NCI-H2196 treated with DMSO at 0.1 percent for 48 hours (cell line): ENCODE measurements around the gene CAPN2.
"Not testable (repeated sequence)": the region's sequence is repeated elsewhere in the genome, so short reads cannot be mapped to it uniquely, and the experiment has no call there.

Experiments used
- DNase-seq: peaks from one replicate; lab custom pipeline; 2025; ENCODE audit not compliant: unreplicated experiment; lab: John Stamatoyannopoulos, UW

CAPN2 gene

GRCh38 chr1:223716302-223716862 lies 4.0 kb downstream of the CAPN2 start:
- DNase-seq: no peak

DNA sequence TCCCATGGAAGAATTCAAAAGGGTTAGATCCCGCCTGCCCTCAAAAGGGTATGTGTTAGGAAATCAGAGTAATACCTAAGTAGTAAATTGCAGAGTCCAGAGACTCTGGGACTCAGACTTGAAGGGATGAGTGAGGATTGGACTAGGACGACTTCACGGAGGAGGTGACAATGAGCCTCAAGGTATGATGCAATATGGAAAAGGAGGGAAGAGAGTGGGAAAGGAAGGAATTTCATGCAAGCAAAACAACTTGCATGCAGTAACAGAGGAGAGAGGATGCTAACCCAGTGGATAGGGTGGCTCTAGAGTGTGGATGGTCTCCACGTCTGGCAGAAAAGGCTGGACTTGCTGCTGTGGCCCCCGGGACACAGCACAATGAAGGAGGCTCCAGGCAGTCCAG lies 4.8 kb downstream of the CAPN2 start:
- no peak for DNase-seq

- no peak for DNase-seq
Measured at GRCh38 chr1:223717695-223718363, 5.5 kb downstream of the CAPN2 start.

- DNase-seq: no peak
Measured at GRCh38 chr1:223718850-223719249, 6.5 kb downstream of the CAPN2 start.

GRCh38 chr1:223720971-223721591 lies 8.7 kb downstream of the CAPN2 start:
- no peak for DNase-seq

- no peak for DNase-seq
Measured at GRCh38 chr1:223721658-223722607, 9.6 kb downstream of the CAPN2 start.

DNA sequence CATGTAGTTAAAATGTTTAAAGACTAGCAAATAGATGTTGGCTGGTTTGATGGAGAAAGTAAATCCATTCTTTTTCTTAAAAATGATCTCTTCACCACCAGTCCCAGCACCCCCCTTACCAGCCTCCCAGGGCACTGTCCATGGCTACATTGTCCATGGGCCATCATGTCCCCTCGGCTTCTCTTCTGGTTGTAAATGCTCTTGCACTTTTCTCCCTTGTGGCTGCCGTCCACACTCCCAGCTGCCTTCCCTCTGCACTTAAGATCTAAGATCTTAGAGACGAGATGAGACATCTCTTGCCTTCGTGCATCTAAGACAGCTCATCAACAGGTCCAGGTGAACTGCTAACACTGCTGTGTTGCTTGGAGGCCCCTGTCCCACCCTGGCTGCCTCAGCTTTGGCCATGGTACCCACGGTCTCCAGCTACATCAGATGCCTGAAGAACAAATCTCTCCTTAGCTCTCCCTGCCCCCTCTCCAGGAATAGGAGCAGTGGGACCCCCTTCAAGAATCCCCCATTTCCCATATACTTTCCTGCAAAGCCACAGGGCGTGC lies 11.1 kb downstream of the CAPN2 start:
- no peak for DNase-seq

DNA sequence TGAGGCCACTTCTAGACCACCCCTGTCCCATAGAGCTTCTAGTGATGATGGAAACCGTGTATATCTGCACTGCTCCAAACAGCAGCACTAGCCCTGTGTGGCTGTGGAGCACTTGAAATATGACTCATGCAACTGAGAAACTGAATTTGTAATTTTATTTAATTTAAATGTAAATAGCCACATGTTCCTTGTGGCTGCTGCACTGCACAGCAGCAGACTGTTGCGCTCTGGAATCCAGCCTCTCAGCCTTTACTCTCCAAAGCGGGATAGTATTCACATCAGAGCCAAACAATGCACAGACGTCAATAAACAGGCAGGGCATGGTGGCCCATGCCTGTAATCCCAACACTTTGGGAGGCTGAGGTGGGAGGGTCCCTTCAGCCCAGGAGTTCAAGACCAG lies 12.0 kb downstream of the CAPN2 start:
- DNase-seq: no peak

GRCh38 chr1:223725578-223725977 lies 13.2 kb downstream of the CAPN2 start:
- no peak for DNase-seq

- peak; percentile 40 for DNase-seq
Measured at GRCh38 chr1:223726380-223727001, 14.2 kb downstream of the CAPN2 start.

GRCh38 chr1:223727541-223727940 lies 15.2 kb downstream of the CAPN2 start:
- DNase-seq: no peak

DNA sequence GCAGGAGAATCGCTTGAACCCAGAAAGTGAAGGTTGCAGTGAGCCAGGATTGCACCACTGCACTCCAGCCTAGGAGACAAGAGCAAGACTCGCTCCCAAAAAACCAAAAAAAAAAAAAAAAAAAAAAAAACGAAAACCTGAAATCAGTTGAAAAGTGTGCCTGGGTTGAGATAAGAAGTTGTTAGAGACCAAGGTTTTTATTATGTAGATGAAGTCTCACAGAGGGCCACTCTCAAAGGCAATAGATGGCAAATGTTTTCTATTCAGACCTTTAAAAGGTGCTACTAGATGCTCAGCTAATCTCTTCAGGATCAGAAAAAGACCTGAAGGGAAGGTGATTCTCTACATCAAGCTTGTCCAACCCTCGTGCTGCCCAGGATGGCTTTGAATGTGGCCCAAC lies 17.6 kb downstream of the CAPN2 start:
- DNase-seq: no peak

- DNase-seq: no peak
Measured at GRCh38 chr1:223730479-223731132, 18.3 kb downstream of the CAPN2 start.

DNA sequence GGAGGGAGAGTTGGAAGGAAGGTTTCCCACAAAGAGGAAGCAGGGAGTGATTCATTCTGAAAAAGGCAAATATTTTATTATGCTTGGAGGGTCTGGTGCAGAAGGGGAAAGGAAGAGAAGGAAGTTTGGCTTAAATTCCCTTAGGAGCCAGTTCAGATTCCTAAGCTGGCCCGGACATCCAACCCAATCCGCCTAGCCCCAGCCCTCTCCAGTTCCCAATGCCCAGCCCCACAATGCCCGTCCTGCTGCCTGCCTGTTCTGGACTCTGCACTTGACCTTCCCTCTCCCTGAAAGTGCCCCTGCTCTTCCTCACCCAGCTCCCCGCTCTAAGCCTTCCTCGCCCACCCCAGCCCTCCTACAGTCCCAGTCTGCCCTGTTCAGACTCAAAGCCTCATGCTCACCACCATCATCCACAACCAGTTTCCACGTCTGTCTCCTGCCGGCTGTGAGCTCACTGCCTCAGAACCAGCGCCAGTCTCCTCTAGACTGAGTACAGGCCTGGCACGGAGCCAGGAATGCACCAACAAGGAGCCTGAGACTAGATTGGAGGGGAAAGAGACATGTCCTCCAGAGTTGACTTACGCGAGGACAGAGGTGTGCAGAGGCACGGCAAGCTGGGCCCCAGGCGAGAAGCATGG lies 18.9 kb downstream of the CAPN2 start:
- DNase-seq: no peak

- DNase-seq: no peak
Measured at GRCh38 chr1:223732993-223733798, 20.9 kb downstream of the CAPN2 start.

DNA sequence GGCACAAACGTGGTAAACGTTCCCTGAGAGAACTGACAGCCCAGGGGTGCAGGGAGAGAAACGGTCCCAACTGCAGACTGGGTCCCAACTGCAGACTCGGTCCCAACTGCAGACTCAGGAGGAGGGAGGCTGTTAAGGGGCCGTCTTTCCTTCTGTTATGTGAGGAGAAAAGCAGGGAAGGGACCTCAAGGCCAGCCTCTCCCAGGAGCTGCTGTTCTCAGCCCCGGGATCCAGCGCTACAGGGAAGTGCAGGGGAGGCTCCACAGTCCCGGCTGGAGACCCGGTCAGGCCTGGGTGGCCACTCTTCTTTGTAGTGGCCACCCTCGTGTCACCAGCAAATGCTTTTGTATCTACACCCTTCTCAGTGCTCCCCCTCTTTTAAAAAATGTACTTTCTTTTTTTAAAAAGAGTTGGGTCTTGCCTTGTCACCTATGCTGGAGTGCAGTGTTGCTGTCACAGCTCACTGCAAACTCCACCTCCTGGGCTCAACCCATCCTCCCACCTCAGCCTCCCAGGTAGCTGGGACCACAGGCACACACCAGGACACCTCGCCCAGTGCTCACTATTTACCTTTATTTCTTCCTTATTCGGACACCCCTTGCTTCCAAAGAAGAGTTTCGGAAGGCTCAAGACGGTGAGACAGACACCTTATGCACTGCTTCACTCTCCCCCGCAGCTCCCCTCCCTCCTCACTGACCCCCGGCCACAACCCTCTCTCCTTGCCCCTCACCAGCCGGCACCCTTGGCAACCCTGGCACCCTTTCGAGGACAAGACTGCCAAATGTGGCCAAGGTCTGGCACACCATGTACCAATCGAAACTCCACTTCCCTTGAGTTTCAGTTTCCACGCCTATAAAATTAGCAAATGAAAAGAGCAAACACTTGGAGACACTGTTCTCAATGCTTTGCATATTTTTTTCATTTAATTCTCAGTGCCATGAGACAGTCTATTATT lies 21.8 kb downstream of the CAPN2 start:
- DNase-seq: no peak

GRCh38 chr1:223736638-223737037 lies 24.3 kb downstream of the CAPN2 start:
- not testable (repeated sequence) for DNase-seq

DNA sequence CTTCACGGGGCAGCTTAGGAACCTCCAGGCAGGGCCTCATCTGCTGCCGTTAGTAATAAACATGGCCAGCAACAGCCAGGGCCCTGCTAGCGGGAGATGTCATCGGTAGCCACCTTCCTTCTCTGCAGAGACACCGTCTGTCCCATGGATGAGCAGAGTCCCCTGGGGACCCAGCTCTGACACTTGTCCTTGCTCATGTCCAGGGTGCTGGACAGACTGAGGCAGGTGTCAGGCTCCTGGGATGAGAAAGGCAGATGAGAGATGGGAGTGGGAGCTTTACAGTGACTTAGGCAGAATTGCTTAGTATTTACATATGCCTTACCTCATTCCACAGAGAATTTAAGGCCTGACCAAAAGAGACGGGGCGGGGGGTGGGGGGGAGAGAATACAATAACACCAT lies 25.0 kb downstream of the CAPN2 start:
- DNase-seq: no peak
